IPS-20b (cell line): ENCODE measurements around the gene CDH5.

Experiments
- H3K27ac ChIP-seq: one replicate; pipeline ENCODE4 v1.5.1; 2013; ENCODE audit warnings: low read length
- H3K27me3 ChIP-seq: 2 replicates; pipeline ENCODE4 v1.6.1; 2013; ENCODE audit warnings: mild to moderate bottlenecking, low read length, inconsistent platforms; ENCODE audit not compliant: insufficient read depth
- H3K36me3 ChIP-seq: 2 replicates; pipeline ENCODE4 v1.6.1; 2013; ENCODE audit warnings: low read depth, mild to moderate bottlenecking, inconsistent platforms, low read length, moderate library complexity; ENCODE audit not compliant: insufficient read depth
- H3K4me1 ChIP-seq: 2 replicates; pipeline ENCODE4 v1.6.1; 2013; ENCODE audit warnings: mild to moderate bottlenecking, control low read depth, inconsistent platforms, low read length, moderate library complexity; ENCODE audit not compliant: insufficient read depth
- H3K4me3 ChIP-seq: 2 replicates; pipeline ENCODE4 v1.5.1; 2013; ENCODE audit warnings: mild to moderate bottlenecking, low read length, inconsistent platforms
- H3K9ac ChIP-seq: 2 replicates; pipeline ENCODE4 v1.6.1; 2013; ENCODE audit warnings: low read depth, mild to moderate bottlenecking, inconsistent platforms, low read length, moderate library complexity
- H3K9me3 ChIP-seq: 2 replicates; pipeline ENCODE4 v1.6.1; 2013; ENCODE audit warnings: mild to moderate bottlenecking, low read depth, low read length, inconsistent platforms; ENCODE audit not compliant: insufficient read depth

CDH5 gene

DNA sequence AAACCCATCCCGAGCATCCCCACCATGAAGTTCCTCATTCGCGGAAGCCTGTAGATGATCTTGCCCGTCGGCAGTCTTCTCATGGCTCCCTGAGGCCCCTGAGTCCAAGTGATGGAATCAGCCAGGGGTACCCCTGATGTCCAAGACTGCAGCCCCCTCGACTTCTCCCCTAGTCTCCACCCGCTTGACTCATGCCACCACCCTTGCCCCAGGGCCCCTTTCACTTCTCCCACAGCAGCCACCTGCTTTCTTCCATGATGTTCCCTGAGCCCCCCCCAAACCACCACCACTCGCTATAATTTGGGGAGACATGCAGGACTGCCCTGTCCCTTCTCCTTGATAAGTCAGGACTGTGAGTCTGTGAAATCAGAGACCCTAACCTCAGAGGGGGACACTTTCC lies 72.0 kb downstream of the CDH5 start:
- H3K9me3 ChIP-seq = no peaks in the 10 kb centered on the region
- no peaks in the 10 kb centered on the region for H3K36me3 ChIP-seq
- H3K27ac ChIP-seq = no peak overlapping the region
- no peak overlapping the region for H3K9ac ChIP-seq
- H3K27me3 ChIP-seq = peaks cover 8% of the 10 kb centered on the region
- H3K4me1 ChIP-seq = peaks cover 13% of the 10 kb centered on the region
- H3K4me3 ChIP-seq = no peak overlapping the region

DNA sequence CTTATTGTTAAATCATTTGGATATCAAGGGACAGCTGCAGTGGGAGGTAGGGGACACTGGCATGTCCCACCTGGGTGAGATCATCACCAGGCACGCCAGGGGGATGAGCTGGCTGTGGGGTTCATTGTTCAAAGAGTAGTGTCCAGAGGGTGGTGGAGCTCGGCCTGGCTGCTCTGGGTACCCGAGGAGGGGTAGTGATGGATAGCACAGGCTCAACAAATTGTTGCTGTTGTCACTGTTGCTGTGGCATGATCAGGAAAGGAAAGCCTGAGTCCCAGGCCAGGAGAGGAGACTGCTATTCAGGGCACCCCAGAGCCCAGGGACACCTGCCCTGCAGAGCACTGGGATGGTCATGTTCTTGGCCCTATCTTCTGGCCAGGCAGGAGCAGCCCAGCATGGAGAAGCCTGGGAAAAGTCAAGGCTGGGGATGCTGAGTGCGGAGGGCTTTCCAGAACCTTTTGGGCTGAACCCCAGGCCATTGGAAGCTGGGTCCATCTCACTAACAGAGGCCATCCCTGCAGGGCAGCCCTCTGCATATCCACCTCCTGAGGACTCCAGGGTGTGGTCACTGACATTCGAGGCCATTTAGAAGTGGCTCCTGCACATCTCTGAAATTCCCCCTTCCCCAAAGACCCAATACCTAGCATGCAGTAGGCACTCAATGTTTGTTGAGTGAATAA lies 72.7 kb downstream of the CDH5 start:
- Histone ChIP-seq H3K9me3 (no peaks in the 10 kb centered on the region), H3K27me3 (peaks cover 8% of the 10 kb centered on the region), H3K27ac (no peak overlapping the region), H3K4me3 (no peak overlapping the region), H3K4me1 (peaks cover 13% of the 10 kb centered on the region), H3K36me3 (no peaks in the 10 kb centered on the region), H3K9ac (no peak overlapping the region)

DNA sequence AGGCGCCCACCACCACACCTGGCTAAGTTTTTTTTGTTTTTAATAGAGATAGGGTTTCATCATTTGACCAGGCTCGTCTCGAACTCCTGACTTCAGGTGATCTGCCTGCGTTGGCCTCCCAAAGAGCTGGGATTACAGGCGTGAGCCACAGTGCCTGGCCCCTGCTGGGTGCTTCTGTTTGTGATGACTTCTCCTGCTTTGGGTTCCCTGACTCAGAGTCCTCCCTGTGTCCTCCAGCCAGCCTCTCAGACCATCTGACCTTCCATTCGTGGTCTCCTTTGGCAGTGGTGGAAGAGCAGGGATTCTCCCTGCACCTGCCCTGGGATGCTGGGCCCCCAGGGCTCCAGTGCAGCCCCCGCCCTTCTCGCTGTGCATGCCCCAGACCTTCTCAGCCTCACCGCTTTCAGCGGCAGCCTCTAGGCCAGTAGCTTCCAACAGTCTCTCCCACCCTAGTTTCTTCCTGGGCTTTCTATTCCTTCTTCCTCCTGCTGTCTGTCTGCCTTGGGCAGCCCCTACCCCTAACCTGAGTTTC lies 73.8 kb downstream of the CDH5 start:
- Histone ChIP-seq H3K9me3 (no peaks in the 10 kb centered on the region), H3K4me1 (peaks cover 4% of the 10 kb centered on the region; the same call in 1 of the 2 replicates), H3K36me3 (no peaks in the 10 kb centered on the region), H3K27me3 (no peaks in the 10 kb centered on the region), H3K4me3 (no peak overlapping the region), H3K9ac (no peak overlapping the region), H3K27ac (no peak overlapping the region)

DNA sequence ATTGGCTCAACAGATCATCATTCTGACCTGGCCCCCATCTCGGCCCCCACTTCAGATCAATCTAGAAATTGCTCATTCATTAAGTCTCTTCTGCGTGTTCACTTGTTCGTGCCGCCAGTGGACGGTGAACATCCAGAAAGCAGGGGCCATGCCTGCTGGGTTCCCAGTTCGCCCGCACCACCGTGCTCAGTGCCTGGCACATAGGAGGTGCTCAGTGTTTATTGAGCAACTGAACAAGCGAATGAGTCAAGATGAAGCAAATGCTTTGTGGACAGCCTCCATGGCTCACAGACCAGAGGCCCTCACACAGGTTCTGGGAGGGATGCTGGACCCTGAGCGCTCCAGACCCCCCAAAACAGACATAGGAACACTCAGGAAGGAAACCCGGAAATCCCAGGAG lies 74.5 kb downstream of the CDH5 start:
- H3K4me3 ChIP-seq = no peak overlapping the region
- H3K9ac ChIP-seq = no peak overlapping the region
- H3K9me3 ChIP-seq = no peaks in the 10 kb centered on the region
- H3K27ac ChIP-seq = no peak overlapping the region
- peaks cover under 1% of the 10 kb centered on the region; the same call in 1 of the 2 replicates for H3K4me1 ChIP-seq
- H3K36me3 ChIP-seq = no peaks in the 10 kb centered on the region
- H3K27me3 ChIP-seq = no peaks in the 10 kb centered on the region

DNA sequence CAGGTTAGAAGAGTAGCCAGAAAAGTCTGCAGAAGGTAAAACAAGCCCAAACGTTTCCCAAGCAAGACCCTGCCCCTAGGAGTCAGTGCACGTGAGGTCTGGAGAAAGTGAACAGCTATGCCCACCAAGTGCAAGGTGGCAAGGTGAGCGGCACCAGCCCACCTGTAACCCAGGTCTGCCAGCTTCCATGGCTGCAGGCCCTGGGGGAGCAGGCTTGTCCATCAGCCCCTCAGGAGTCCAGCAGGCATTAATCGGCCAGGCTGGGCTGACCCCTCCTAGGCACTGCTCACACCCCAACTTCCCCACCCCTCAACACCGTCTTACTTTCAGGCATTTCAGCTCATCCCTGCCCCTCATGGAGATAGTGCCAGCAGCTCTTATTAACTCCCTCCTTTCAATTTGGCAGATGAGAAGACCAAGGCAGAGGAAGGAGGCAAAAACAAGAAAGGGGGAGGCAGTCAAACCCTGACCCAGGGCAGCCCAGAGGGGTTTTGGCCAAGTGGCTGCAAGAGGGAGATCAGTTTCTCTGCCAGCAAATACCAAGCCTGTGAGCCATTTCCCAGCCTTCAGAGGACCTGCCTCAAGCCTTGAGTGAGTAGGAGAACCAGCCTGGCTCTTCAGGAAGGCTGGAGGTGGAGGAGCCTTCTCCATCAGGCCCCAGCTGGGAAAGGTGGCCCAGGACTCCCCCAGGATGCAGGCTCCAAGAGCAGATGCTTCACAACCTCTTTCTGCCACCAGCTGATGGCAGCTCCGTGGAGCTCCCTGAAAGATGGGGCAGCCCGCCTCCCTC lies 75.3 kb downstream of the CDH5 start:
- no peak overlapping the region for H3K9ac ChIP-seq
- no peaks in the 10 kb centered on the region for H3K9me3 ChIP-seq
- H3K27me3 ChIP-seq = no peaks in the 10 kb centered on the region
- H3K4me1 ChIP-seq = no peaks in the 10 kb centered on the region
- H3K4me3 ChIP-seq = no peak overlapping the region
- no peaks in the 10 kb centered on the region for H3K36me3 ChIP-seq
- H3K27ac ChIP-seq = no peak overlapping the region

DNA sequence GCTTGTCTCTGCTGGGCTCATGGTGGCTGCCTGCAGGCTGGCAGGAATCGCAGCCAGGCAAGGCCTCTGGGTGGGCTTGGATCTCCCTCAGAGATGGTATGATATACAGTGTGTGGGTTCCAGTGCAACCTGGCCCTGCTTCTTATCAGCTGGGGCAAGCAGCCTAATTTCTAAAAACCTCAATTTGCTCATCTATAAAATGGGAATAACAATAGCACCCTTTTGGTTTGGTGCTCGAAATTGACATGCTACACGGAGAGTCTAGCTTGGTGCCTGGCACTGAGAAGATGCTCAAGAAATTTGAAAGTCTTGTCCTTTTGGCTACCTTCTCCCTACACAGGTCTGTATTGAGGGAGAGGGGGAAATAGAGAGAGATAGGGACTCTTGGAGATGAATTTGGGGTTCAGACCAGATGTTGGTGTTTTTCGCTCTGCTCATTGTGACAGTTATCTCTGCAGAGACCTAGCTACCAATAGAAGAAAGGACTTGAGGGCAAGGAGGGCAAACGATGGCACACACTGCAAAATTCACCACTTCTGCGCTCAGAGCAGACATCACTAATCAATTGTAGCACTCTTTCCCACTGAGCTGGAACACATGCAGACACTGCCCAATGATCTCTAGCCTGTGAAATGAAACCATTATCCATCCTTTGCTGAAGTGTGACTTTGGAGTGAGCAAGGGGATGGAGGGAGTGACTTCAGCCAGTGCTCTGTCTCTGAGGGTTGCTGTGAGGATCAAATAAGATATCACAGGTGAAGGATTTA lies 76.2 kb downstream of the CDH5 start:
- Histone ChIP-seq H3K27me3 (no peaks in the 10 kb centered on the region; the same call in 1 of the 2 replicates), H3K9ac (no peak overlapping the region), H3K4me1 (no peaks in the 10 kb centered on the region), H3K36me3 (no peaks in the 10 kb centered on the region), H3K27ac (no peak overlapping the region), H3K9me3 (no peaks in the 10 kb centered on the region), H3K4me3 (no peak overlapping the region)

DNA sequence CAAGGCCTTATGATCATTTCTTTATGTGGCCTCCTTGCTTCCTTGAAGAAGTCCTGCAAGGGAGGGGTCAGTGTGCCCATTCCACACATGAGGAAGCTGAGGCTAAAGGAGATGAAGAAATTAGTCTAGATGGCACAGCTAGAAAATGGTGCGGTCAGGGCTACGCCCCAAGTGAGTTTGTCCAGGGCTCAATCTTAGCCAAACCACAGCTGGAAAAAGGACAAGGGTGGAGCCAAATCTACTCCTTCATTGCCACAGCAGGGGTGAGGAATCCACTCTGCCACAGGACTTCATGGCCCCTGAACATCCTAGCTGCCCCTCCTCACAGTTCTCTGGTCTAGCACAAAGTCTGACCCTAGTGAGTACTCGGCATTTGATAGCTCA lies 76.8 kb downstream of the CDH5 start:
- no peaks in the 10 kb centered on the region for H3K36me3 ChIP-seq
- no peaks in the 10 kb centered on the region for H3K4me1 ChIP-seq
- no peaks in the 10 kb centered on the region; the same call in 1 of the 2 replicates for H3K27me3 ChIP-seq
- H3K4me3 ChIP-seq = no peak overlapping the region
- H3K27ac ChIP-seq = no peak overlapping the region
- no peak overlapping the region for H3K9ac ChIP-seq
- H3K9me3 ChIP-seq = no peaks in the 10 kb centered on the region

DNA sequence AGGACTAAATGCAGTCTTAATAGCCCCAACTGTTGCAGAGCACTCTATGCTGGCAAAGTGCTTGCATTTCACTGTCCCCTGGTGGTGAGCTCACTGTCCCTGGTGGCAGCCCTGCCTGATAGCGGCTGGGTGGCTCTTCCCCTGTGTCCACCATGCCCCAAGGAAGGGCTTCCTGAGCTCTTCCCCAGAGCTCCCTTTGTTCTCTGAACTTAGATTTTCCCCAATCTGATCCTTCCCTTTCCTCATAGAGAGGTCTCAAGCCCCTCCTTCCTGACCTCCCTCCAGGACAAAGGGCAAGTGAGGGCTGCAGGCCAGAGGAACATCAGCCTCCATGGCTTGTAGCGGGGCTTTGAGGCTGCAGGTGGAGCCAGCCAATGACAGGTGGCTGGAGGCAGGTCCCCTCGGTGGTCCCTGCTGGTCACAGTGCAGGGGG lies 77.6 kb downstream of the CDH5 start:
- no peaks in the 10 kb centered on the region for H3K36me3 ChIP-seq
- H3K4me3 ChIP-seq = no peak overlapping the region
- no peaks in the 10 kb centered on the region; the same call in 1 of the 2 replicates for H3K27me3 ChIP-seq
- no peak overlapping the region for H3K27ac ChIP-seq
- no peak overlapping the region for H3K9ac ChIP-seq
- no peaks in the 10 kb centered on the region for H3K9me3 ChIP-seq
- H3K4me1 ChIP-seq = no peaks in the 10 kb centered on the region

DNA sequence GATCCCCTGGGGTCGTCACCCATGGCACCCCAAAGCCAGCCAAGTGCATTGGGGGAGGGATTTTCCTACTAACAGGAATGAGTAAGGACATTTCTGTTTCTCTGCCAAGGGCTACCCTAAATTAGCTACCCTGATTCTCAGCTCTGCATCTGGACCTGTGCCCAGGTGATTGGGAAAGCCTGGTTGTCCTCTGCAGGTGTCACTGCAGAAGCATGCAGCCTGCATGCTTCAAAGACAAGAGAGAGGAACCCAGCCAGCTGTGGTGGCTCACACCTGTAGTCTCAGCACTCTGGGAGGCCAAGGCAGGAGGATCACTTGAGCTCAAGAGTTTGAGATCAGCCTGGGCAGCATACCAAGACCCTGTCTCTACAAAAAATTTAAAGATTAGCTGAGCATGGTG lies 80.2 kb downstream of the CDH5 start:
- no peak overlapping the region for H3K27ac ChIP-seq
- H3K9me3 ChIP-seq = no peaks in the 10 kb centered on the region
- H3K4me1 ChIP-seq = no peaks in the 10 kb centered on the region

DNA sequence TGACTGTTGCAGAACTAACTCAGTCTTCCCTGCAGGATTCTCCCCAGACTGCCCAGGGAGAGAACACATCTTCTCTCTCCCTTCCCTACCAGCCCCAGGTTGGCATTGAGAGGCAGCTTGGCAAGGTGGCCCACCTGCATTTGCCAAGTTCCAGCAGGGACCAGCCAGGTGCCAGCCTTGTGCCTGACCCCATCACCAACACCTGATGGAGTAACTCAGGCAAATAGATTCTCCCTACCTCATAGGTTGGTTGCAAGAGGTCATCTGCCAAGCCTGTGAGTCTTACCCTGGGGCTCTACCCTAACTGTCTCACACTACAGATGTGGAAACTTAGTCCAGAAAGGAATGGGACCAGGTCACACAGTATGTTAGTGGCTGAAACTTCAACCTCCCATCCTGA lies 81.0 kb downstream of the CDH5 start:
- Histone ChIP-seq H3K36me3 (no peaks in the 10 kb centered on the region), H3K9me3 (no peaks in the 10 kb centered on the region), H3K4me1 (no peaks in the 10 kb centered on the region), H3K9ac (no peak overlapping the region), H3K27me3 (no peaks in the 10 kb centered on the region; the same call in 1 of the 2 replicates), H3K27ac (no peak overlapping the region), H3K4me3 (no peak overlapping the region)

More for the DNA sequence above, 80.2 kb downstream of the CDH5 start:
- no peaks in the 10 kb centered on the region for H3K36me3 ChIP-seq
- H3K27me3 ChIP-seq = no peaks in the 10 kb centered on the region; the same call in 1 of the 2 replicates
- H3K4me3 ChIP-seq = no peak overlapping the region
- no peak overlapping the region for H3K9ac ChIP-seq

DNA sequence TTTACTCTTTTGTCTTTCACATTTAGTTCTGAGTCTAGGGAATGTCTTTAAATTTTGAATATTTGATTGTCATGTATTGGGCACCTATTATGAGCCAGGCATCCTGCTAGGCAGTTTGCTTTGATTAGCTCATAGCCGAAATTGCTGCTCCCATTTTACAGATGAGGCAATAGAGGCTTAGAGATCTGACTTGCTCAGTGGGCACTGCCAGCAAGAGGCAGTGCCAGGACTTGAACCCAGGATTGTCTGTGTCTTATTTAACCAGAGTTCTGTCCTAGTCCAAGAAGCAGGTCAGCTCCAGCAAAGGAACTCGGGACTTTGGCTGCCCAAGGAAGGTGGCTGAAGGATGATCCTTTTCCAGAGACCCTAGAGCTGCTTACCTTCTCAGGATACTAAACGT lies 85.1 kb downstream of the CDH5 start:
- H3K9ac ChIP-seq = no peak overlapping the region
- H3K36me3 ChIP-seq = no peaks in the 10 kb centered on the region
- H3K4me1 ChIP-seq = no peaks in the 10 kb centered on the region
- H3K4me3 ChIP-seq = no peak overlapping the region
- H3K27ac ChIP-seq = no peak overlapping the region
- H3K9me3 ChIP-seq = no peaks in the 10 kb centered on the region
- no peaks in the 10 kb centered on the region; the same call in 1 of the 2 replicates for H3K27me3 ChIP-seq
